Trophoblast cell (in vitro differentiated cells and primary cell): ENCODE measurements around the gene PPP1R9B.
A peak's percentile ranks its signal among the peaks of the same experiment; 100 is the strongest.

ENCODE experiments used
- DNase-seq, 2 donors: peaks; one replicate each; pipeline ENCODE4 v3.0.0-alpha.2; 2016
- H2AFZ ChIP-seq: 2 replicates; pipeline ENCODE4 v1.6.1; 2013; ENCODE audit warnings: low read length, moderate library complexity, mild to moderate bottlenecking; ENCODE audit not compliant: insufficient read depth, poor library complexity
- H2AK5ac ChIP-seq: 2 replicates; pipeline ENCODE4 v1.6.1; 2013; ENCODE audit warnings: mild to moderate bottlenecking, low read length
- H2BK120ac ChIP-seq: 2 replicates; pipeline ENCODE4 v1.6.1; 2013; ENCODE audit warnings: low read length, mild to moderate bottlenecking, moderate library complexity; ENCODE audit not compliant: insufficient read depth, poor library complexity
- H2BK12ac ChIP-seq: 2 replicates; pipeline ENCODE4 v1.6.1; 2013; ENCODE audit warnings: mild to moderate bottlenecking, low read length, moderate library complexity
- H2BK5ac ChIP-seq: 2 replicates; pipeline ENCODE4 v1.6.1; 2013; ENCODE audit warnings: low read length, low read depth, moderate library complexity, mild to moderate bottlenecking; ENCODE audit not compliant: poor library complexity
- H3K14ac ChIP-seq: 2 replicates; pipeline ENCODE4 v1.6.1; 2013; ENCODE audit warnings: mild to moderate bottlenecking, low read length
- H3K18ac ChIP-seq: 2 replicates; pipeline ENCODE4 v1.6.1; 2013; ENCODE audit warnings: mild to moderate bottlenecking, low read length
- H3K23ac ChIP-seq: 2 replicates; pipeline ENCODE4 v1.6.1; 2013; ENCODE audit warnings: low read length
- H3K27ac ChIP-seq: 2 replicates; pipeline ENCODE4 v1.5.1; 2013; ENCODE audit warnings: low read depth, mild to moderate bottlenecking, inconsistent platforms, low read length, moderate library complexity
- H3K27me3 ChIP-seq: 2 replicates; pipeline ENCODE4 v1.6.1; 2013; ENCODE audit warnings: inconsistent platforms, mild to moderate bottlenecking, low read length, moderate library complexity; ENCODE audit not compliant: insufficient read depth
- H3K36me3 ChIP-seq, 2 experiments: 1 replicate in 1 of 2; 2 replicates in 1 of 2; pipeline ENCODE4 v1.6.1; 2013; ENCODE audit warnings: low read length in 2 of 2, mild to moderate bottlenecking in 2 of 2, moderate library complexity in 1 of 2; ENCODE audit not compliant: insufficient read depth in 2 of 2, control insufficient read depth in 1 of 2
- H3K4ac ChIP-seq: 2 replicates; pipeline ENCODE4 v1.6.1; 2013; ENCODE audit warnings: low read depth, mild to moderate bottlenecking, low read length, moderate library complexity
- H3K4me1 ChIP-seq, 2 experiments: 1 replicate in 1 of 2; 2 replicates in 1 of 2; pipeline ENCODE4 v1.6.1; 2013; ENCODE audit warnings: low read length in 2 of 2, mild to moderate bottlenecking in 2 of 2, moderate library complexity in 1 of 2; ENCODE audit not compliant: insufficient read depth in 2 of 2, control insufficient read depth in 1 of 2
- H3K4me2 ChIP-seq: 2 replicates; pipeline ENCODE4 v1.6.1; 2013; ENCODE audit warnings: inconsistent platforms, mild to moderate bottlenecking, low read length, moderate library complexity
- H3K4me3 ChIP-seq: 2 replicates; pipeline ENCODE4 v1.5.1; 2013; ENCODE audit warnings: mild to moderate bottlenecking, low read depth, low read length, inconsistent platforms
- H3K79me1 ChIP-seq: one replicate; pipeline ENCODE4 v1.6.1; 2013; ENCODE audit warnings: low read length
- H3K79me2 ChIP-seq: 2 replicates; pipeline ENCODE4 v1.6.1; 2013; ENCODE audit warnings: low read length, mild to moderate bottlenecking; ENCODE audit not compliant: control insufficient read depth, insufficient read depth, poor library complexity
- H3K9ac ChIP-seq: 2 replicates; pipeline ENCODE4 v1.6.1; 2013; ENCODE audit warnings: mild to moderate bottlenecking, low read length
- H3K9me3 ChIP-seq: 2 replicates; pipeline ENCODE4 v1.6.1; 2013; ENCODE audit warnings: low read depth, mild to moderate bottlenecking, control low read depth, inconsistent platforms, low read length; ENCODE audit not compliant: insufficient read depth
- H4K12ac ChIP-seq: 2 replicates; pipeline ENCODE4 v1.6.1; 2013; ENCODE audit warnings: low read depth, mild to moderate bottlenecking, low read length, moderate library complexity
- H4K8ac ChIP-seq: 2 replicates; pipeline ENCODE4 v1.6.1; 2013; ENCODE audit warnings: low read depth, mild to moderate bottlenecking, low read length, moderate library complexity
- H4K91ac ChIP-seq: one replicate; pipeline ENCODE4 v1.6.1; 2013; ENCODE audit warnings: low read depth, mild to moderate bottlenecking, low read length, moderate library complexity
- WGBS: extraction: QIAGEN DNeasy Blood & Tissue Kit; methylation state at CpG from one replicate; pipeline ENCODE4 v1.1.7; 2013; ENCODE audit warnings: missing lambda C conversion rate; ENCODE audit not compliant: insufficient read length, insufficient coverage; ENCODE audit errors: extremely low coverage; 5-methylcytosine and 5-hydroxymethylcytosine counted together

PPP1R9B gene

GRCh38 chr17:50196826-50197225 lies 46.3 kb upstream of the PPP1R9B start:
- H4K12ac ChIP-seq, result no peak overlapping the region
- H3K36me3 ChIP-seq, result peaks cover 69 to 75% of the 10 kb centered on the region in 2 experiments
- no peak overlapping the region for H2BK120ac ChIP-seq
- H4K8ac ChIP-seq, result no peak overlapping the region
- no peak overlapping the region for H2AFZ ChIP-seq
- H4K91ac ChIP-seq, result no peak overlapping the region
- peaks cover 22% of the 10 kb centered on the region for H3K79me1 ChIP-seq
- H2AK5ac ChIP-seq, result no peak overlapping the region
- H3K27me3 ChIP-seq, result no peaks in the 10 kb centered on the region
- WGBS, result no CpG with 5 or more reads among the region's 6 CpGs
- no peak overlapping the region for H3K14ac ChIP-seq
- H3K4ac ChIP-seq, result no peak overlapping the region
- peaks cover 11% of the 10 kb centered on the region for H3K79me2 ChIP-seq
- no peak for DNase-seq
- H3K4me2 ChIP-seq, result no peak overlapping the region
- H3K18ac ChIP-seq, result peak overlapping the region; percentile 31
- no peak overlapping the region for H2BK12ac ChIP-seq
- no peak overlapping the region for H3K27ac ChIP-seq
- H3K23ac ChIP-seq, result no peak overlapping the region
- no peaks in the 10 kb centered on the region for H3K9me3 ChIP-seq
- H3K4me3 ChIP-seq, result no peak overlapping the region
- H3K4me1 ChIP-seq, result peaks cover 3 to 12% of the 10 kb centered on the region in 2 experiments
- no peak overlapping the region for H2BK5ac ChIP-seq
- H3K9ac ChIP-seq, result no peak overlapping the region

- H2BK5ac ChIP-seq, result no peak overlapping the region
- H3K9ac ChIP-seq, result no peak overlapping the region
- H2AK5ac ChIP-seq, result no peak overlapping the region
- H3K4me2 ChIP-seq, result no peak overlapping the region
- no peak overlapping the region for H4K8ac ChIP-seq
- no peaks in the 10 kb centered on the region for H3K9me3 ChIP-seq
- H2AFZ ChIP-seq, result no peak overlapping the region
- peak overlapping the region; percentile 15 for H3K18ac ChIP-seq
- peaks cover 5% of the 10 kb centered on the region for H3K79me2 ChIP-seq
- H3K4me3 ChIP-seq, result no peak overlapping the region
- H4K12ac ChIP-seq, result no peak overlapping the region
- H2BK120ac ChIP-seq, result no peak overlapping the region
- peaks cover 77 to 83% of the 10 kb centered on the region in 2 experiments for H3K36me3 ChIP-seq
- H3K4me1 ChIP-seq, result peaks cover 0 to 6% of the 10 kb centered on the region in 2 experiments
- no peak overlapping the region for H4K91ac ChIP-seq
- H3K4ac ChIP-seq, result no peak overlapping the region
- no peak for DNase-seq
- no peaks in the 10 kb centered on the region for H3K27me3 ChIP-seq
- WGBS, result no CpG with 5 or more reads among the region's 5 CpGs
- no peak overlapping the region for H3K23ac ChIP-seq
- H2BK12ac ChIP-seq, result no peak overlapping the region
- H3K79me1 ChIP-seq, result peaks cover 14% of the 10 kb centered on the region
- H3K27ac ChIP-seq, result no peak overlapping the region
- H3K14ac ChIP-seq, result no peak overlapping the region
Observed at GRCh38 chr17:50196036-50196435, 45.6 kb upstream of the PPP1R9B start.

- peaks cover 85 to 91% of the 10 kb centered on the region in 2 experiments for H3K36me3 ChIP-seq
- no peaks in the 10 kb centered on the region for H3K27me3 ChIP-seq
- H4K91ac ChIP-seq, result no peak overlapping the region
- H2BK12ac ChIP-seq, result no peak overlapping the region
- H3K23ac ChIP-seq, result no peak overlapping the region
- H2AFZ ChIP-seq, result no peak overlapping the region
- no peak overlapping the region for H2BK120ac ChIP-seq
- no peak for DNase-seq
- peak overlapping the region; percentile 21 for H3K18ac ChIP-seq
- no peak overlapping the region for H3K9ac ChIP-seq
- no peak overlapping the region for H3K4ac ChIP-seq
- H3K27ac ChIP-seq, result no peak overlapping the region
- H4K12ac ChIP-seq, result no peak overlapping the region
- no peak overlapping the region for H2BK5ac ChIP-seq
- WGBS, result no CpG with 5 or more reads among the region's 17 CpGs
- H3K14ac ChIP-seq, result no peak overlapping the region
- H4K8ac ChIP-seq, result no peak overlapping the region
- peaks cover 0 to 6% of the 10 kb centered on the region in 2 experiments for H3K4me1 ChIP-seq
- peaks cover 3% of the 10 kb centered on the region for H3K79me2 ChIP-seq
- H3K4me2 ChIP-seq, result no peak overlapping the region
- H2AK5ac ChIP-seq, result no peak overlapping the region
- H3K79me1 ChIP-seq, result peaks cover 10% of the 10 kb centered on the region
- no peak overlapping the region for H3K4me3 ChIP-seq
- H3K9me3 ChIP-seq, result peaks cover 2% of the 10 kb centered on the region
Observed at GRCh38 chr17:50194934-50195865, 44.7 kb upstream of the PPP1R9B start.

- Histone ChIP-seq H3K4me2 (no peak overlapping the region), H3K36me3 (peaks cover 92 to 97% of the 10 kb centered on the region in 2 experiments), H3K9me3 (peaks cover 3% of the 10 kb centered on the region), H3K9ac (no peak overlapping the region), H2AK5ac (no peak overlapping the region), H2BK5ac (no peak overlapping the region), H3K27ac (no peak overlapping the region), H4K91ac (no peak overlapping the region), H2BK120ac (no peak overlapping the region), H3K14ac (no peak overlapping the region), H3K4me3 (no peak overlapping the region), H4K12ac (no peak overlapping the region), H4K8ac (no peak overlapping the region), H3K27me3 (no peaks in the 10 kb centered on the region), H3K4ac (no peak overlapping the region), H3K23ac (no peak overlapping the region), H3K4me1 (peaks cover 0 to 6% of the 10 kb centered on the region in 2 experiments), H2BK12ac (no peak overlapping the region), H3K79me1 (peaks cover 4% of the 10 kb centered on the region), H3K79me2 (peaks cover 3% of the 10 kb centered on the region), H2AFZ (no peak overlapping the region), H3K18ac (no peak overlapping the region)
- no CpG with 5 or more reads among the region's 25 CpGs for WGBS
- no peak for DNase-seq
Observed at GRCh38 chr17:50194140-50194933, 43.9 kb upstream of the PPP1R9B start.
